ENCODE results near the gene MAMDC2.

MAMDC2 gene

DNA sequence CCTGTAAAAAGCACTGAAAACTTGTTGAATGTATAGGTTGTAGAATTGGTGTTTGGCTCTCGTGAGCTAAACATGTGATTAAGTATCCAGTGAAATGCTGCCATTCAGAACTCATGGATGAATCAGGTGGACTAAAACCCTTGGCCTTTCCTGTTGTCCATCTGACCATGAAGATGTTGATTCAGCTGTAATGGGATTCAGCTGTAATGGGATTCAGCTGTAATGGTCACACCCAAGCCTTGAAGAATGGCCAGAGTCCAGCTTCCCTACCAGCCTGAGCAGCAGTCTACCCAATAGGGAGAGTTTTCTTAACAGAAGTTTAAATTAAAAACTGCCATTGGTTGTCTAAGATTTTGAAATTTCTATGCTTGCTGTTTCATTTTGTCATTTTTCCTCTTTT lies 18.1 kb downstream of the MAMDC2 start:
- no peak for DNase-seq (ENCODE audit: low read depth, low spot score)

GRCh38 chr9:70064496-70064895 lies 20.8 kb downstream of the MAMDC2 start:
- no peak for DNase-seq (ENCODE audit: low read depth, low spot score)

GRCh38 chr9:70065572-70065971 lies 21.9 kb downstream of the MAMDC2 start:
- DNase-seq (ENCODE audit: low read depth, low spot score) = no peak

GRCh38 chr9:70066418-70066817 lies 22.8 kb downstream of the MAMDC2 start:
- DNase-seq (ENCODE audit: low read depth, low spot score) = no peak

- DNase-seq (ENCODE audit: low read depth, low spot score) = no peak
Measured at GRCh38 chr9:70066874-70067273, 23.2 kb downstream of the MAMDC2 start.

DNA sequence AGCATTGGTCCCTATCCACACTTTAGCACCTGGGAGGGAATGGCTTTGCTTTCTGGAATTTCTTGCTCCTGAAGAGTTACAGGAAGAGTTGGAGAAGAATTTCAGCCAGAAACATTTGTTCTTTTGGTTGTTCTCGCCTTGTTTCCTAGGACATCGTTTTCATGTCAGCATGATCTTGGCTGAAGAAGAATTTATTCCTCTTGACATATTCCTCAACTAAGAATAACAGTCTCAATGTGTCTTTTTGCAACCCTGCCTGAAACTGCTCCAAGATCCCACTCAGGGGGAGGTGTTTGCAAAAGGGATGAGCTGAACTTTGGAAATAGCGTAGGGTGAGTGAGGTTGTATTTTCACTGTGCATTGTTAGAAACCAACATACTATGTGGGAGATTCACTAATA lies 26.1 kb downstream of the MAMDC2 start:
- DNase-seq (ENCODE audit: low read depth, low spot score) = no peak

GRCh38 chr9:70073193-70073592 lies 29.5 kb downstream of the MAMDC2 start:
- no peak for DNase-seq (ENCODE audit: low read depth, low spot score)

- no peak for DNase-seq (ENCODE audit: low read depth, low spot score)
Measured at GRCh38 chr9:70073756-70074155, 30.1 kb downstream of the MAMDC2 start.

DNA sequence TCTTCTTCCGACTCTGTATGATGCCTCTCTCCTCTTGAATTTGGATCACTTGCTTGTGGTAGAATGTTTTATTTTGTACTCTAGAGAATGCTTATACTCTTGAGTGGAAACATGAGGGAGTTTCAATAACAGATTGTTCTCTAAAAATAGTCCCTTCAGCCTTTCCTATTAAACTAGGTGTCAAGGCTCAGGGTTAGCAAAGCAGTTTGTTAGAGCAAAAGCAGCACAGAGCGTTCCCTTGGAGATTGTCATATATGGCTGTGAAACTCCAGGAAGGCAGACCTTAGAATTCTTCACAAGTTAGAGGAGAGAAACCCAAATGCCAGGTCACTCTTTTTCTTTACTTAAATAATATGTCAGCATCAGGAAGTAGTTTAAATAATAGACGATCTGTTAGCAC lies 33.0 kb downstream of the MAMDC2 start:
- no peak for DNase-seq (ENCODE audit: low read depth, low spot score)

- DNase-seq (ENCODE audit: low read depth, low spot score) = no peak
Measured at GRCh38 chr9:70079417-70080037, 35.9 kb downstream of the MAMDC2 start.

DNA sequence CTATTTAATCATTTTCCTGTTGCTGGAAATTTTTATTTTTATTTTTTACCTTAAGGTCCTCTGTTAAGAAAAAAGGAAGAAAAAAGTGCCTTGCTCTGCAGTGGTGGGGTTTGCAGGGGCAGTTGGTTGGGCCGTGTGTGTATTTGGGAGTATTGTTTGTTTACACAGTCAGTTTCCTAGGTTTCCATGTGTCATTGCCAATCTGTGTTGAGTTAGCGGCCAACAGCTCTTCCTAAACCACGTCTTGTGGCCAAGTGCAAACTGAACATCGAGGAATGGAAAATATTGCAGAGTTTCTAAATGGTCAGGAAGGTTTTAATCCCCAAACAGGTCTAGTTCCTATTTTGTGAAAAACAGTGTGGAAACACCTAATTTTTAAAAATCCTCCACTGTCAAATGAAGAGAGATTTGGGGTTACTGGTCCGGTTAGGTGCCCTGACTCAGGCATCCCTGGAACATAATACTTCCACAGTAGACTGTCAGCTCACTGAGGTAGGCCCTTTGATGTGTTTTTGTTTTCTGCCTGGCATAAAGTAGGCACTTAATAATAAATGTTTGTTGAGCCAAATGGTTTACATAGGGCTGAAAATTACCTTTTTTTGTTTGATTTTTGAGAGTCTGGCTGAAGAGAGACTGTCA lies 37.0 kb downstream of the MAMDC2 start:
- DNase-seq (ENCODE audit: low read depth, low spot score) = no peak

GRCh38 chr9:70081120-70081495 lies 37.5 kb downstream of the MAMDC2 start:
- DNase-seq (ENCODE audit: low read depth, low spot score) = no peak

DNA sequence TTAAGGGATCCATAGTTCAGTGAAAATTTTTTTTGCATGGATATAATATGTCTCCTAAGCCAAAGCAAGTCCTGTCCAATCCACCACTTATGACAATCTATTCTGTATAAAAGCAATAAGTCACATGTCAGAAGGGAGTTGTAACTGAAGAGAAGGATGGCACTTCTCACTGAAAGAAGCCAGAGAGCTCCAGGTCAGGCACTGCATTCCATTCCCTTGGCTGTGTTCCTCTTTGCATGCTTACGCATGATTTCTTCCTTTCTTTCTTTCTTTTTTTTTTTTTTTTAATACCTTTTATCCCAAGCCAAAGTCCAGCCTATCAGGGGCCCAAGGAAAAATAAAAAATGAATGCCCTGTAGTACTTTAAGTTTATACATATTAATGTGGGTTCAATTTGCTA lies 39.8 kb downstream of the MAMDC2 start:
- DNase-seq (ENCODE audit: low read depth, low spot score) = no peak

DNA sequence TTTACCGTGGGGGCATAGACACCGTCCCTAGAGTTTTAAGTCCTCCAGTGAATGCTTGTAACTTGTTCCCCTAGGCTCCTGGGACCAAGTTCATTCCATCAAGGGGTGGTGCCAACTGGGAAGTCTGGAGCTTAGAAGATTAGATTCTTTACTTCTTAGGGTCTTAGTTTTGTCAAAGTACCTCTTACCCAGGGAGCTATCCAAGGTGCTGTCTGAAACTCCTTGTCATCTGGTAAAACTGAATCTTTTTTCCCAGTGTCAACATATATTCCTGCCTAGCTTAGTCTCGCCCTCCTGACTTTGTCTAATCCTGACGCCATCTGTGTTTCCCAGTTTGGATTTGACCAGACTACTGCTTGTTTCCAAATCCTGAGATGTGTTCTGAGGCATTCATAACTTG lies 41.6 kb downstream of the MAMDC2 start:
- peak; percentile 10 for DNase-seq (ENCODE audit: low read depth, low spot score)

DNA sequence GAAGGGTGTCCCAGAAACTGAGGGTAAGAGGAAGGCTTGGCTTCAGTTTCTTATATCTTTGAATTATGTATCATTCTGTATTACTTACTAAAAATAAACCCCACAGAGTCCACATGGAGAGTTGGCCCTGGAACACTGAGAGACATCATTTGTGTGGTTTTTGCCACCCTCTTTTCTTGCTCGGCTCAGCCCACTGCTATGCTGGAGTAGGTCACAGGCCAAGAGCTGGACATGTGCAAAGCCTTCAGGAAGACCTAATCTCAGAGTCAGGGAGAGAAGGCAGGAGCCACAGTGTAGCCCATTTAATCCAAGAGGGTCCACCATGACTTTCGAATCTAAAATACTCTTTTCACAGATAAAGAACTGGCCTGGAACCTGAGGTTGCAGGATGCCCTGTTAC lies 47.5 kb downstream of the MAMDC2 start:
- no peak for DNase-seq (ENCODE audit: low read depth, low spot score)

DNA sequence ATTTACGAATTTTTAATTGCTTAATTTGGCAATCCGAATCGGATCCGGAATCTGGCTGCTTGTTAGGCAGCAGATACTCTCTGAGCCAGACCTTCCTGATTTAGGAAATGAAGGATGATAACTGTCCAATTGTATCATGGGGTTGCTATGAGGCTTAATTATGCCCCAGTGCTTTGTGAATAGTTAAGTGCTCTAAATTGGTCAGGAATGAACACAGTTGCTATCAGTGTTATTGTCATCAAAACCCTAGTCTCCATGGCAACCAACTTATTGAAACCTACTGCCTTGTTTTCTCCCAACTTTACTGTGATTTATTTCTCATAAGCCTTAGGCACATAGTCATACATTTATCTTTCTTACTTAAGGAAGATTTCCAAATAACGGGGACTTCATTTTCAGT lies 47.9 kb downstream of the MAMDC2 start:
- DNase-seq (ENCODE audit: low read depth, low spot score) = no peak

GRCh38 chr9:70092190-70092589 lies 48.5 kb downstream of the MAMDC2 start:
- DNase-seq (ENCODE audit: low read depth, low spot score) = no peak

DNA sequence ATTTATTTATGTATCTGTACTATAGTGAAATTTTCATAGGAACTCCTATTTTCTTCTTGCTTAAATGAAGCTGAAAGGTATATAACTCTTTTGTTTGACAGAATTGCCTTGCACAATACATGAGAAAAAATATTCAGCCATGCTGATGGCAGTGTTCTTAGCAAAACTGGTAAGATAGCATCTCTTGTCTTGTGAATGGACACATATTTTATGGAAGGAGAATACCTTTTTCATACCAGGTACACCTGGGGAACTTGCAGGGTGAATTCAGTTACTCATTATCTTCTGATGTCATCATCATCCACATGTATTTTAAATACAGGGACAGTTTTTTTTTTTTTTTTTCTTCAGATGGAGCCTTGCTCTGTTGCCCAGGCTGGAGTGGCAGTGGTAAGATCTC lies 49.4 kb downstream of the MAMDC2 start:
- no peak for DNase-seq (ENCODE audit: low read depth, low spot score)

- no peak for DNase-seq (ENCODE audit: low read depth, low spot score)
Measured at GRCh38 chr9:70093944-70094343, 50.3 kb downstream of the MAMDC2 start.

DNA sequence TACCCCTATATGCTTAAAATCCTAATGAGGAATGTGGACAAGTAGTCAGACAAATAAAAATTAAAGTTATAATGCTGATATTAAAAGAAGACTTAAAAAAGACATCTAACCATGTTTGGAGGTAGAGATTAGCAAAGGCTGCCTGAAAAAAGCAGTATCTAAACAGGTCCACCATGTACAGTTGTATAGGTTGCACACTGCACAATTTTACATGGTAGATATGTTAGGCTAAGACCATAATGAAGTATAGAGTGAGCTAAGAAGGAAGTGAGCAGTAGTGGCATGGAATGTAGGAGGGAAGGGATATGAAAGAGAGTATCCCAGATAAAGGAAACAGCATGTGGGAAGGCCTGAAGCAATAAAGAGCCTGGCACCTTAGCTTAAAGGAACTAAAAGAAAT lies 51.1 kb downstream of the MAMDC2 start:
- no peak for DNase-seq (ENCODE audit: low read depth, low spot score)

DNA sequence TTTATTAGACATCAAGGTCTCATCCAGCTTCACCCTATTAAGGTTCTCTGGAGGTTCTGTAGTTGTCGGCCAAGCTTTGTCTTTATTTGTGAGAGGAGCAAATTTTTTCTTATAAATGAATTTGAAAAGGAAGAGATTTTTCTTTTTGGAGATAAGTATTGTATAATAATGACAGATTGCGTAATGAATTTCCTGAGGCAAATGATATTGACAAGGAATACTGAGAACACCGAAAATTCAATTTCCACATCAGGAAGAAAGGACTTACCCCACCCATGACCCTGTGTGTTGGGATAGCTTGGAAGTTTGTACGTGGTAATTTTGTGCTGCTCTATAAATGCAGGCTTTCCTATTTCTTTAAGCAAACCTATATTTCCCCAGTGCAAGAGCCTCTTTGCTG lies 53.5 kb downstream of the MAMDC2 start:
- DNase-seq (ENCODE audit: low read depth, low spot score) = no peak

GRCh38 chr9:70100362-70100761 lies 56.7 kb downstream of the MAMDC2 start:
- no peak for DNase-seq (ENCODE audit: low read depth, low spot score)

- DNase-seq (ENCODE audit: low read depth, low spot score) = no peak
Measured at GRCh38 chr9:70101265-70101664, 57.6 kb downstream of the MAMDC2 start.

GRCh38 chr9:70105147-70105546 lies 61.5 kb downstream of the MAMDC2 start:
- DNase-seq (ENCODE audit: low read depth, low spot score) = no peak
